A673 (cell line): ENCODE results near the gene NUDT5.

Experiments
- EZH2 ChIP-seq: fragments of 200-600 bp; sonication (generic); IDR thresholded peaks from 2 replicates; pipeline ENCODE4 v1.6.1; 2017; ENCODE audit warnings: borderline replicate concordance, low read depth, mild to moderate bottlenecking, mixed read lengths, antibody characterized with exemption, low read length; ENCODE audit not compliant: poor library complexity, severe bottlenecking
- TF ChIP-seq, protein P1 (sequence below): fragments of 300-800, 200-600 bp; sonication (generic); conservative IDR thresholded peaks from 2 replicates; pipeline ENCODE4 v1.5.1; 2017; ENCODE audit warnings: low read depth, mild to moderate bottlenecking, antibody characterized with exemption, low read length, moderate library complexity, mixed read lengths

- TF ChIP-seq, protein P1, sequence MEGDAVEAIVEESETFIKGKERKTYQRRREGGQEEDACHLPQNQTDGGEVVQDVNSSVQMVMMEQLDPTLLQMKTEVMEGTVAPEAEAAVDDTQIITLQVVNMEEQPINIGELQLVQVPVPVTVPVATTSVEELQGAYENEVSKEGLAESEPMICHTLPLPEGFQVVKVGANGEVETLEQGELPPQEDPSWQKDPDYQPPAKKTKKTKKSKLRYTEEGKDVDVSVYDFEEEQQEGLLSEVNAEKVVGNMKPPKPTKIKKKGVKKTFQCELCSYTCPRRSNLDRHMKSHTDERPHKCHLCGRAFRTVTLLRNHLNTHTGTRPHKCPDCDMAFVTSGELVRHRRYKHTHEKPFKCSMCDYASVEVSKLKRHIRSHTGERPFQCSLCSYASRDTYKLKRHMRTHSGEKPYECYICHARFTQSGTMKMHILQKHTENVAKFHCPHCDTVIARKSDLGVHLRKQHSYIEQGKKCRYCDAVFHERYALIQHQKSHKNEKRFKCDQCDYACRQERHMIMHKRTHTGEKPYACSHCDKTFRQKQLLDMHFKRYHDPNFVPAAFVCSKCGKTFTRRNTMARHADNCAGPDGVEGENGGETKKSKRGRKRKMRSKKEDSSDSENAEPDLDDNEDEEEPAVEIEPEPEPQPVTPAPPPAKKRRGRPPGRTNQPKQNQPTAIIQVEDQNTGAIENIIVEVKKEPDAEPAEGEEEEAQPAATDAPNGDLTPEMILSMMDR, result no peak
- TF ChIP-seq EZH2, result no peak
Observed at GRCh38 chr10:12212454-12212853, 16.8 kb upstream of the NUDT5 start.
